ENCODE data around the gene COL18A1.

COL18A1 gene

DNA sequence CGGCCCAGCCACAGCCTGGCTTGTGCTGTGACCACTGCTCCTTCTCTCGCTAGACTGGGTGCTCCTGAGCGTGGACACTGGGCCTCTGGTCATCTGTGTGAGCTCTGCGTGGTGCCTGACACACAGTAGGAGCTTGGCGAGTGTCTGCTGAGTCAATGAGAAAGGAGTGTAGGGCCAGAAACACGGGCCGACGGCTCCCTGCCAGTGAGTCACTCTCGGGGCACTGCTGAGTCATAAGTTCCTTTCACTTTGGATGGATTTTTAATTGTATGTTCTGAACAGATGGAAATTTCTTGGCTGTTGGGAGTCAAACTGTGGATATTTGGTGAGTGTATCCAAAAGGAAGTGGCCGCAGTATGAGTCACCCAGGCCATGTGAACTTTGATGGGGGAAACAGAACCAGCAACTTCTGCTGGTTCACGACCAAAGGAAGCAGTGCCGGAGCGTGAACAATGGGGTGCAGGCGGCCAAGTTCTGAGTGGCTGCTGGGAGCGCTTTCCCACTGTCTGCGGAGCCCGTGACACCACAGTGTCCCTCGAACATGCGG lies 41.0 kb upstream of the COL18A1 start:
- no peak overlapping the region for H3K4me3 ChIP-seq (ENCODE audit: low read depth, low read length)
- DNase-seq (ENCODE audit: low read depth) = peak; percentile 67
- TF ChIP-seq, protein P1, sequence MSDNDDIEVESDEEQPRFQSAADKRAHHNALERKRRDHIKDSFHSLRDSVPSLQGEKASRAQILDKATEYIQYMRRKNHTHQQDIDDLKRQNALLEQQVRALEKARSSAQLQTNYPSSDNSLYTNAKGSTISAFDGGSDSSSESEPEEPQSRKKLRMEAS (IDR thresholded peaks at IDR 0.05; ENCODE audit: low read depth, low read length) = peak; percentile 37; the same call in 1 of the 2 replicates
- peak; percentile 36; the same call in 1 of the 2 replicates for TF ChIP-seq MYC (IDR thresholded peaks at IDR 0.05; ENCODE audit: low read depth, low read length)
- TF ChIP-seq, protein P2, sequence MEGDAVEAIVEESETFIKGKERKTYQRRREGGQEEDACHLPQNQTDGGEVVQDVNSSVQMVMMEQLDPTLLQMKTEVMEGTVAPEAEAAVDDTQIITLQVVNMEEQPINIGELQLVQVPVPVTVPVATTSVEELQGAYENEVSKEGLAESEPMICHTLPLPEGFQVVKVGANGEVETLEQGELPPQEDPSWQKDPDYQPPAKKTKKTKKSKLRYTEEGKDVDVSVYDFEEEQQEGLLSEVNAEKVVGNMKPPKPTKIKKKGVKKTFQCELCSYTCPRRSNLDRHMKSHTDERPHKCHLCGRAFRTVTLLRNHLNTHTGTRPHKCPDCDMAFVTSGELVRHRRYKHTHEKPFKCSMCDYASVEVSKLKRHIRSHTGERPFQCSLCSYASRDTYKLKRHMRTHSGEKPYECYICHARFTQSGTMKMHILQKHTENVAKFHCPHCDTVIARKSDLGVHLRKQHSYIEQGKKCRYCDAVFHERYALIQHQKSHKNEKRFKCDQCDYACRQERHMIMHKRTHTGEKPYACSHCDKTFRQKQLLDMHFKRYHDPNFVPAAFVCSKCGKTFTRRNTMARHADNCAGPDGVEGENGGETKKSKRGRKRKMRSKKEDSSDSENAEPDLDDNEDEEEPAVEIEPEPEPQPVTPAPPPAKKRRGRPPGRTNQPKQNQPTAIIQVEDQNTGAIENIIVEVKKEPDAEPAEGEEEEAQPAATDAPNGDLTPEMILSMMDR (IDR thresholded peaks at IDR 0.05; ENCODE audit: low read depth, low read length) = no peak

DNA sequence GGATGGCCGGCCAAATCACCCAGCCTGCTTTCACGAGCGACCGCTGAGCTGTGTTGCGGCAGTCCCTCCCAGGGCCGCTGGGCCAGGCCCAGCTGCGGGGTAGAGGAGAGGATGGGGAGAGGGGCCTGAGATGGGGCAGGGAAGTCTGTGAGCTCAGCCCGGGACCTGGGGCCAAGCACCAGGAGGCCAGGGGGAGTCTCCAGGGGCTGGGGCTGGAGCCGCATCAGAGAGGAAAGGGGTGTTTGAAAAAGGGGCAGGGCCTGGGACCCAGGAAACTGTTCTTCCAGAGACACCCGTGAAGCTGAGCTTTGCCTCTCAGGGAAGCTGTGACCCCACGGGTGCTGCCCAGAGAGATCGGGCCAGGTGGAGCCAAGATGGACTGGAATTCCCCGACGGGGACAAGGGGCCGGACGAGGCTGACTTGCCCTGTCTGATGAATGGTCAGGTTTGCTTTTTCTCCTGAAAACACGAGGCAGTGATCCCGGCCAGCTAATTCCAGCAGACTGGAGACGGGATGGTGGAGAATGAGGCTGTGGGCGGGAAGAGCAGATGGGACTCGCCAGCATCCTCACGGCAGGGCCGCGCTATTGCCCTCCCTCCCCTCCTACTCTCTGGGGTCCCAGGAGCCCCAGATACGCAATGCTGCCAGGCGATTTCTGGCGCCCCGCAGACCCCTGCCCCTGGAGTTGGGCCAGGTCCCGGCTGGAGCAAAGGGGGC lies 40.3 kb upstream of the COL18A1 start:
- TF ChIP-seq MYC (IDR thresholded peaks at IDR 0.05; ENCODE audit: low read depth, low read length) (no peak), POLR2A (IDR thresholded peaks at IDR 0.05; ENCODE audit: extremely low read depth, insufficient read length) (no peak)
- TF ChIP-seq, protein P2 (IDR thresholded peaks at IDR 0.05; ENCODE audit: low read depth, low read length) = no peak
- TF ChIP-seq, protein P1 (IDR thresholded peaks at IDR 0.05; ENCODE audit: low read depth, low read length) = no peak
- DNase-seq (ENCODE audit: low read depth) = no peak
- no peak overlapping the region for H3K4me3 ChIP-seq (ENCODE audit: low read depth, low read length)

DNA sequence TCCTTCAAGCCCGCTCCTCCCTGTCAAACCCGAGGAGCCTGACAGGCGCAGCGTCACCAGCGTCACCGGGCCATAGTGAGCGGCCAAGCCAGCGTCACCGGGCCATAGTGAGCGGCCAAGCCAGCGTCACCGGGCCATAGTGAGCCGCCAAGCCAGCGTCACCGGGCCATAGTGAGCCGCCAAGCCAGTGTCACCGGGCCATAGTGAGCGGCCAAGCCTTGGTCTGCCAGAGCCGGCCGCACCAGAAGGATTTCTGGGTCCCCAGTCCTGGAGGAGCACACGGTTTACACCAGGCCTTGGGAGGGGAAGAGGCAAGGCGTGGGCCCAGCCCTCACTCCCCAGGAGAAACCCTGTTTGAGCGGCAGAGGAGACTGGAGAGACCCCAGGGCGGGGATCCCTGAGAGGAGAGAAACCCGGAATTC lies 39.8 kb upstream of the COL18A1 start:
- TF ChIP-seq, protein P1 (IDR thresholded peaks at IDR 0.05; ENCODE audit: low read depth, low read length) = no peak
- TF ChIP-seq MYC (IDR thresholded peaks at IDR 0.05; ENCODE audit: low read depth, low read length) (no peak), POLR2A (IDR thresholded peaks at IDR 0.05; ENCODE audit: extremely low read depth, insufficient read length) (no peak)
- TF ChIP-seq, protein P2 (IDR thresholded peaks at IDR 0.05; ENCODE audit: low read depth, low read length) = no peak
- DNase-seq (ENCODE audit: low read depth) = no peak
- H3K4me3 ChIP-seq (ENCODE audit: low read depth, low read length) = no peak overlapping the region

DNA sequence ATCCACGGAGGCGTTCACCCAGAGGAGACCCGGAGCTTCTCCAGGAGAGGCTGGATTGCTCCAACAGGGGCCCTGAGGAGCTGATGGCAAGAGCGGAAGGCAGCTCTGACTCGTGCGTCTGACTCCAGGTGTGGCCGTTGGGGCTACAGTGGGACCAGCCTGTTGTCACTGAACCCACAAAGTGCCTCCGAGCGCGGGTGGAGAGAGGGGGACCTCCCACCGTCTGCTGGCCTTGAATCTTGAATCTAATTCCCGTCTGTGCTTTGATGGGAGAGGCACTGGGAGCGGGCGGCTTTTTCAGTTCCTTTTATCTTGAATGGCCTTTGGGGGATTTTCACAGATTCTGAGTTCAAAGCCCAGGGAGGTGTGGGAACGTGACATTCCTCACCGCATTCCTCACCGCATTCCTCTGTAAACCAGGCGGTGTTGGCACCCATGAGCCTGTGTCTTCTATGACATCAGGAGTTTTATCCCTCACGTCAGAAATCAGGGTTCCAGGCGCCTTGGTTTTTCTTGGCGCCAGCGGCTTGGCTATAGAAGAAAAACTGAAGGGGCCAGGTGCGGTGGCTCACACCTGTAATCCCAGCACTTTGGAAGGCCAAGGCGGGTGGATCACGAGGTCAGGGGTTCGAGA lies 39.2 kb upstream of the COL18A1 start:
- H3K4me3 ChIP-seq (ENCODE audit: low read depth, low read length) = no peak overlapping the region
- TF ChIP-seq MYC (IDR thresholded peaks at IDR 0.05; ENCODE audit: low read depth, low read length) (no peak), POLR2A (IDR thresholded peaks at IDR 0.05; ENCODE audit: extremely low read depth, insufficient read length) (no peak)
- TF ChIP-seq, protein P1 (IDR thresholded peaks at IDR 0.05; ENCODE audit: low read depth, low read length) = no peak
- TF ChIP-seq, protein P2 (IDR thresholded peaks at IDR 0.05; ENCODE audit: low read depth, low read length) = no peak

DNA sequence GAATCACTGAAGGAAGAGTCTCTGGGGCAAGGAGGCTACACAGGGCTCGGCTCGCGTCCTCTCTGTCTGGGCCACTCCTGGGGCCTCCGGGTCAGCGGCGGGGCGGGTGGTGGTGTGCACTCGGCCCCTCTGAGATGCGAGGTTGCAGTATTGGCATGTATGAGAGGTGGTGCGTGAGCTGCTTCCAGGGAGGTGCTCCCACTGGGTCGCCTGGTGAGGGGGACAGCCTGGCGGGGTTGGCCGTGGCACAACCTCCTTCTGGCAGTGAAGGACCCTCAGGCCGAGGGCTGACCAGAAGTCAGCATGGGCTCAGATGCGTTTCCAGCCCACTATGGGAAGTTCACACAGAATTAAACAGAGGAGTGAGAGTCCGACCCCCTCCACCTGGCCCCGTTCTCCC lies 38.5 kb upstream of the COL18A1 start:
- H3K4me3 ChIP-seq (ENCODE audit: low read depth, low read length) = no peak overlapping the region
- DNase-seq (ENCODE audit: low read depth) = no peak
- TF ChIP-seq, protein P1 (IDR thresholded peaks at IDR 0.05; ENCODE audit: low read depth, low read length) = no peak
- TF ChIP-seq MYC (IDR thresholded peaks at IDR 0.05; ENCODE audit: low read depth, low read length) = no peak
- TF ChIP-seq, protein P2 (IDR thresholded peaks at IDR 0.05; ENCODE audit: low read depth, low read length) = no peak
- no peak for TF ChIP-seq POLR2A (IDR thresholded peaks at IDR 0.05; ENCODE audit: extremely low read depth, insufficient read length)

More for the DNA sequence above, 39.2 kb upstream of the COL18A1 start:
- no peak for DNase-seq (ENCODE audit: low read depth)

Measured in NB4 (cell line).